Epithelial cell of proximal tubule (primary cell): ENCODE results near the gene GLYATL3. TPM values are rescaled to one million over a fixed set of nuclear protein-coding genes. Genes with fewer than 3 reads are reported as not detected.

Experiments
- DNase-seq: peaks from one replicate; pipeline ENCODE4 v3.0.0-alpha.2; 2011; ENCODE audit warnings: low read depth
- H3K4me3 ChIP-seq: 2 replicates; pipeline ENCODE4 v1.5.1; 2011; ENCODE audit warnings: low read depth, mild to moderate bottlenecking, low read length
- total RNA-seq: library from RNA; depleted of rRNA; stranded (reverse); fragments of >200 nt; gene quantifications from 2 replicates; pipeline ENCODE4 v1.2.3, GENCODE V29; 2015
- TF ChIP-seq, protein P1 (sequence below): conservative IDR thresholded peaks from 2 replicates; pipeline ENCODE4 v1.5.1; 2012; ENCODE audit warnings: low read depth, mild to moderate bottlenecking, low read length

GLYATL3 gene
- total RNA-seq, 1 donor from 2014 or later = not detected

DNA sequence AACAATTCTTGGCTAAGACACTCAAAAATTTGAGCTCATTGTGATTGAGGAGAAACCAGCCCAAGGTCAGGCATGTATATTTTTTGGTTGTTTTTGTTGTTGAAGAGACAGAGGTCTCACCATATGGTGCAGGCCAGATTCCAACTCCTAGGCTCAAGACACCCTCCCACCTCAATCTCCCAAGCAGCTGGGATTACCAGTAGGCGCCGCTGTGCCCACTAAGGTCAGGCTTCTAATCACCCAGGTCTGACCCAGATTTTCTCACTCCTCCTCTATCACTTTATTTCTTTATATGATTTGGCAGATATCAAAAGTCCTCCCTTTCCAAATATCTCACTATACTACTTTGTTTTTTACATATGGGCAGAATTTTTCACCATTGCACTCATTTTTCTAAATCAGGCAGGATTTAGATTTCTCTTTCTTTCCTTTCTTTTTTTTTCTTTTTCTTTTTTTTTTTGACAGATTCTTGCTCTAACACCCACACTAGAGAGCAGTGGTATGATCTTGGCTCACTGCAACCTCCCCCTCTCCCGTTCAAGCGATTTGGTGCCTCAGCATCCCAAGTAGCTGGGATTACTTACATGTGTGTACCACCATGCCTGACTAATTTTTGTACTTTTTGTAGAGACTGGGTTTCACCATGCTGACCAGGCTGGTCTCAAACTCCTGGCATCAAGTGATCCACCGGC is 49.0 kb downstream of the GLYATL3 start:
- no peak overlapping the region for H3K4me3 ChIP-seq
- no peak for DNase-seq
- TF ChIP-seq, protein P1, sequence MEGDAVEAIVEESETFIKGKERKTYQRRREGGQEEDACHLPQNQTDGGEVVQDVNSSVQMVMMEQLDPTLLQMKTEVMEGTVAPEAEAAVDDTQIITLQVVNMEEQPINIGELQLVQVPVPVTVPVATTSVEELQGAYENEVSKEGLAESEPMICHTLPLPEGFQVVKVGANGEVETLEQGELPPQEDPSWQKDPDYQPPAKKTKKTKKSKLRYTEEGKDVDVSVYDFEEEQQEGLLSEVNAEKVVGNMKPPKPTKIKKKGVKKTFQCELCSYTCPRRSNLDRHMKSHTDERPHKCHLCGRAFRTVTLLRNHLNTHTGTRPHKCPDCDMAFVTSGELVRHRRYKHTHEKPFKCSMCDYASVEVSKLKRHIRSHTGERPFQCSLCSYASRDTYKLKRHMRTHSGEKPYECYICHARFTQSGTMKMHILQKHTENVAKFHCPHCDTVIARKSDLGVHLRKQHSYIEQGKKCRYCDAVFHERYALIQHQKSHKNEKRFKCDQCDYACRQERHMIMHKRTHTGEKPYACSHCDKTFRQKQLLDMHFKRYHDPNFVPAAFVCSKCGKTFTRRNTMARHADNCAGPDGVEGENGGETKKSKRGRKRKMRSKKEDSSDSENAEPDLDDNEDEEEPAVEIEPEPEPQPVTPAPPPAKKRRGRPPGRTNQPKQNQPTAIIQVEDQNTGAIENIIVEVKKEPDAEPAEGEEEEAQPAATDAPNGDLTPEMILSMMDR = peak; percentile 20

DNA sequence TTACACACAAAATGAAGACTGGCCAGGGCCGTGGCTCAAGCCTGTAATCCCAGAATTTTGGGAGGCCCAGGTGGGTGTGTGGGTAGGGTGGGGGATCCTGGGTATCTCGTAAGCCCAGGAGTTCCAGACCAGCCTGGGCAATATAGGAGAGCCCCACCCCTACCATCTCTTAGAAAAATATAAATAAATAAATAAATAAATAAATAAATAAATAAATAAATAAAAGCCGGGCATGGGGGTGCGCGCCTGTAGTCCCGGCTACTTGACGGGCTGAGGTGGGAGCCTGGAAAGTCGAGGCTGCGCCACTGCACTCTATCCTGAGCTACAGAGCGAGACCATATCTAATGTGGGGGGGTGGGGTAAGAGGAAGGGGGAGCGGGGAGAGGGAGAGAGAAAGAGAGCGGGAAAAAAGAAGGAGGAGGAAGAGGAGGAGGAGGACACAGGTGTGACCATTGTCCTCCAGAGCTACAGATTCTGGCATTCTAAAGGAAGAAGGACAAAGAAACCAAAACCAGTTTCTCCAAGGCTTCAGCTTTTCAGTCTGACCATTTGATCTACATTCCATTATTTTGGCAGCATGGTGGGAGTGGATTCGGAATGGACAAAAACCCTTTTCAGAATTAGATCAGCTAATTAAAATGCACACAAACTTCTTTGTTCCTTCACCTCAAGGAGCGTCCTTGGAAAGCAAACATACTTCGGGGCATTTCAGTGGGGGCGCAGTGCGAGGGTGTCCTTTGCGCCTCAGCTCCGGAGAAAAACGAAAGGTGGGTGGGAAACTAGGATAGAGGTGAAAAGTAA is 50.2 kb downstream of the GLYATL3 start:
- TF ChIP-seq, protein P1 = no peak
- DNase-seq = no peak
- H3K4me3 ChIP-seq = peak overlapping the region; percentile 85

DNA sequence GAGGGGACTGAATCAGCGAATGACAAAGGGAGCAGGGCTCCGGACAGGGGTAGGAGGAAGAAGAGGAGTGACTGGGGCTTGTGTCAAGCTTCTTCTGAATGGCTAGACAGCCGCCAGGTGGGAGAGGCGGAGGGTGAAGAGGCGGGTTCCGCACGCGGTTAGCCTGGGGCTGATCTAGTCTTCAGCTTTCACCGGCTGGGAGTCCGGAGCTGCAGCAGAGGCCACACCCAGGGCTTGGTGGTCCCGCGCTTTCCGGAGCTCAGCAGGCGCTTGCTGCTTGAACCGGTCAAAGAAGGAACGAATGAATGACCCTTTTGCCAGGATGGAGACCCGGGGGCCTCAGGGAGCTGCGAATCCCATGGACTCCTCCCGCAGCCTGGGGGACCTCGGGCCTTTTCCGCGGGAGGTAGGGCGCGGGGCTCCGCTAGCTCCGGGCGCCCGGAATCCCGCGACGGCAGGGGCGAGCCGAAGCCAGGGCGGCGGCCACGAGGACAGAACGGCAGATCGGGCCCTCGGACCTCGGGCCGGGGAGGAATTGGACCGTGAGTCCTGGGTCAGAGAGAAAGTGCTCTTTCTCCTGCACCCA is 50.9 kb downstream of the GLYATL3 start, which contains the start of gene C6orf141:
C6orf141 (plus strand) TSS at position 177 of the 586 bp plus-strand sequence; CDS start at position 302, 125 bp downstream.
- no peak for DNase-seq
- H3K4me3 ChIP-seq = peak within 1 kb of the TSS; percentile 85
- TF ChIP-seq, protein P1 = no peak

DNA sequence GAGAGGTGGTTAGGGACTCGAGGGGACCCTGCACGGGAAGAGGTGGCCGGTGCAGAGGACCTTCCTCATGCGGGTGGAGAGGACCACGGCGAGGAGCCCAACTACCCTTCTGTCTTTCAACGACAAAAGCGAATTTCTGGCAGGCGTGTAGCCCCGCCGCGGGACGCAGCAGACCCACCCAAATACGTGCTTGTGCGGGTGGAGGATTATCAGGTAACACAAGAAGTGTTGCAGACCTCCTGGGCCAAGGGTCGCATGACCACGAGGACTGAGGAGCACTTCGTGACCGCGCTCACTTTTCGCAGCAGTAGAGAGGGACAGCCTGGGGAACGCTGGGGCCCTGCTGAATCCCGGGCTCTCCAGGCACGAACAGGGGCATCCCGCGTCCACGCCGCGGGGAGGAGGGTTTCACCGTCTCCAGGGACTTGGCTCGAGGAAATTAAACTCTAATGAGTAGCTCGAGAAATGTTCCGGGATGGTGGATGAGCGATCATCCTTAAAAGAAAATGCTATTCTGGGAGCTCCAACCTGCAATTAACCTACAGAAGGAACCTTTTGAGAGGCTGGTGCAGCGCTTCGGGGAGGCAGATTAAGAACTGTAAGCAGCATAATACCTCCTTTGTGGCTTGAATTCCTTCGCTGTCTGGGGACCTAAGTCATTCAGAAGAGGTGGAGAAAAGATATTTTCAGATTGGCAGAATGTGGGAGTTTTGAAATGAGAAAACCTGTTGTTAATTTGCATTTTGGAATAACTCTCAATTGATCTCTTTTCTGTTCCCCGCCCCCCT is 51.5 kb downstream of the GLYATL3 start:
- TF ChIP-seq, protein P1 = no peak
- H3K4me3 ChIP-seq = peak overlapping the region; percentile 85
- no peak for DNase-seq

DNA sequence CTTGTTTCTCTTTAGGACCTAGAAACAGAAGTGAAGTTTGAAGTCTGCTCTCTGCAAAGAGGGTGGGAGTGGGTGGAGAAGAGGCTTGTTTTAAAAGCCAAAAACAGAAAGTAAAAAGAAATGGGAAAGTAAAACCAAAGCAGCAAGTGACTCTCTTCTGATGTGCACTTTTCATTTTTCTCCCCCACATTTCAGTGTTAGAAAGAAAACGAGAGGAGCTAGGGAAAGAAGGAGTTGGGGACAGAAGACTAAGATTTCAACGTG is 52.1 kb downstream of the GLYATL3 start:
- TF ChIP-seq, protein P1 = no peak
- no peak for DNase-seq
- H3K4me3 ChIP-seq = peak overlapping the region; percentile 85

DNA sequence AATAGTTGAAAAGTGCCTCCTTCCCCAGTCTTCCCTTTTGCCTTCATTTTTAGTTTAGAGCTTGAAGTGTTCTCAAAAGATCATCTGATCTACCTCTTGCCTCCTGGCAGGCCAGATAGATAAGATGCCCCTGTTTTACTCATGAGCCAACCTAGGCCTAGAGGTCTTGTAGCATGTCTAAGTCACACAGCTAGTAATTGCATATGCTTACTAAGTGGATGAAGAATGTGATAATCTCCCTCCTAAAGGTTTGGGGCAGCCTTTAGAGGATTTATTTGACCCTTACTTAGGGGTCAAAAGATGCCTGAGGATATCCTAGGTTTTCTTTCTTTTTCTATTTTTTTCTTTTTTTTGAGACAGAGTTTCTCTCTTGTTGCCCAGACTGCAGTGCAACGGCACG is 52.9 kb downstream of the GLYATL3 start:
- peak overlapping the region; percentile 85 for H3K4me3 ChIP-seq
- no peak for DNase-seq
- TF ChIP-seq, protein P1 = no peak
